ENCODE data around the gene FUCA2.

Gene FUCA2

GRCh38 chr6:143510991-143511891 is at the start of gene FUCA2:
Gene FUCA2, minus strand, starts transcription at chr6:143511720. Its CDS starts 86 bp downstream, at chr6:143511634.
- peak; percentile 66 for DNase-seq

GRCh38 chr6:143561105-143561704 is 49.7 kb upstream of the FUCA2 start:
- DNase-seq = no peak

- no peak for DNase-seq
Observed at GRCh38 chr6:143559051-143559660, 47.6 kb upstream of the FUCA2 start.

GRCh38 chr6:143556529-143556928 is 45.0 kb upstream of the FUCA2 start:
- DNase-seq = no peak

- DNase-seq = no peak
Observed at GRCh38 chr6:143555582-143555981, 44.1 kb upstream of the FUCA2 start.

- DNase-seq = no peak
Observed at GRCh38 chr6:143555071-143555492, 43.6 kb upstream of the FUCA2 start.

- no peak for DNase-seq
Observed at GRCh38 chr6:143553337-143553736, 41.8 kb upstream of the FUCA2 start.

- DNase-seq = no peak
Observed at GRCh38 chr6:143549949-143550268, 38.4 kb upstream of the FUCA2 start.

- DNase-seq = peak; percentile 72
Observed at GRCh38 chr6:143549221-143549948, 37.9 kb upstream of the FUCA2 start.

- no peak for DNase-seq
Observed at GRCh38 chr6:143546599-143546998, 35.1 kb upstream of the FUCA2 start.

GRCh38 chr6:143545976-143546547 is 34.5 kb upstream of the FUCA2 start:
- DNase-seq = no peak

- DNase-seq = no peak
Observed at GRCh38 chr6:143545165-143545564, 33.6 kb upstream of the FUCA2 start.

- no peak for DNase-seq
Observed at GRCh38 chr6:143544011-143544696, 32.6 kb upstream of the FUCA2 start.

GRCh38 chr6:143543435-143543834 is 31.9 kb upstream of the FUCA2 start:
- no peak for DNase-seq

- no peak for DNase-seq
Observed at GRCh38 chr6:143542888-143543287, 31.4 kb upstream of the FUCA2 start.

GRCh38 chr6:143540192-143540591 is 28.7 kb upstream of the FUCA2 start:
- no peak for DNase-seq

- DNase-seq = no peak
Observed at GRCh38 chr6:143539734-143540133, 28.2 kb upstream of the FUCA2 start.

- no peak for DNase-seq
Observed at GRCh38 chr6:143539106-143539505, 27.6 kb upstream of the FUCA2 start.

GRCh38 chr6:143538374-143538773 is 26.9 kb upstream of the FUCA2 start:
- DNase-seq = no peak

- peak; percentile 62 for DNase-seq
Observed at GRCh38 chr6:143536866-143537691, 25.6 kb upstream of the FUCA2 start.

GRCh38 chr6:143536461-143536865 is 24.9 kb upstream of the FUCA2 start:
- DNase-seq = peak; percentile 39

Data from stimulated activated CD4-positive, alpha-beta T cell treated with anti-CD3 and anti-CD28 coated beads, Interleukin-1b, Interleukin-23, amount 100 ng/mL, for 48 hours (primary cell).